SK-N-DZ (cell line): ENCODE data around the gene GCNA.
"Not testable (repeated sequence)": the region's sequence is repeated elsewhere in the genome, so short reads cannot be mapped to it uniquely, and the experiment has no call there.

Experiments used
- DNase-seq: peaks from one replicate; pipeline ENCODE4 v3.0.0-alpha.2; 2015; ENCODE audit warnings: low spot score

The GCNA gene

DNA sequence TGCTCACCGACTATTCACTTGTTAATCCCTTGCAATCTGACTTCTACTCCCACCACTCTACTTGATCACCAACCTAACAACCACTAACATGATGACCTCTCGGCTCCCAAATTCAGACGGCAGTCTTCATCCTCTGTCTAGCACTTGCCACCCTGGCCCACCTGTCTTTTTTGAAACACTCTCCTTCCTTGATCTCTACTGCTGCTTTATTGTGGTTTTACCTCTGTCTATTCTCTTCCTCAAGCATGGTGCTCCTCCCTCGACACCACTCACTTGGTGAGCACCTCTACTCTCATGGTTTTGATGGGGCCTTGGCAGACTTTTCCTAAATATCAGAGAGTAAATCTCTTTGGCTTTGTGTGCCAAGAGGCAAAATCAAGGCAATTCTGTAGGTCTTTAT is 61.8 kb downstream of the GCNA start:
- DNase-seq = no peak

GRCh38 chrX:71644406-71644805 is 66.2 kb downstream of the GCNA start:
- not testable (repeated sequence) for DNase-seq

GRCh38 chrX:71650333-71650969 is 72.2 kb downstream of the GCNA start:
- DNase-seq = no peak

GRCh38 chrX:71652405-71652804 is 74.2 kb downstream of the GCNA start:
- peak; percentile 41 for DNase-seq

GRCh38 chrX:71653344-71653743 is 75.1 kb downstream of the GCNA start:
- no peak for DNase-seq

GRCh38 chrX:71657267-71657666 is 79.0 kb downstream of the GCNA start:
- DNase-seq = no peak

- no peak for DNase-seq
Measured at GRCh38 chrX:71659342-71659741, 81.1 kb downstream of the GCNA start.

DNA sequence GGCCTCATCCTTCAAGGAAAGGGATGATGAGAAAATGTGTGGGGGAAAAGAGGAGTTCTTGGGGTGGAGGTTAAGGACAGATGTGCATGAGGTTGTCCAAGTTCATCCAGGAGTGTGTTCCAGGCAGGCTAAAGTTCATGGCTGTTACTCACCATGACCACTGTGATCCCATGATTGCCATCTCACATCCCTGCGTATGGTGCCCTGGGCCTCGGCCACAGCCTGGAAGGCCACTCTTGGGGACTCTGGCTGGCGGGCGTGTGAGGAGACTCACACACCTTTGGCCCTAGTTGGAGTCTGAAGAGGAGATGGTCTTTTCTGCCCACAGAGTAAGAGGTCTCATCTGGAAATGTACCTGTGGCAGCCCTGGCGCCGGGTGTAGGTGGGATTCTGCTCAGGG is 81.7 kb downstream of the GCNA start:
- DNase-seq = no peak

DNA sequence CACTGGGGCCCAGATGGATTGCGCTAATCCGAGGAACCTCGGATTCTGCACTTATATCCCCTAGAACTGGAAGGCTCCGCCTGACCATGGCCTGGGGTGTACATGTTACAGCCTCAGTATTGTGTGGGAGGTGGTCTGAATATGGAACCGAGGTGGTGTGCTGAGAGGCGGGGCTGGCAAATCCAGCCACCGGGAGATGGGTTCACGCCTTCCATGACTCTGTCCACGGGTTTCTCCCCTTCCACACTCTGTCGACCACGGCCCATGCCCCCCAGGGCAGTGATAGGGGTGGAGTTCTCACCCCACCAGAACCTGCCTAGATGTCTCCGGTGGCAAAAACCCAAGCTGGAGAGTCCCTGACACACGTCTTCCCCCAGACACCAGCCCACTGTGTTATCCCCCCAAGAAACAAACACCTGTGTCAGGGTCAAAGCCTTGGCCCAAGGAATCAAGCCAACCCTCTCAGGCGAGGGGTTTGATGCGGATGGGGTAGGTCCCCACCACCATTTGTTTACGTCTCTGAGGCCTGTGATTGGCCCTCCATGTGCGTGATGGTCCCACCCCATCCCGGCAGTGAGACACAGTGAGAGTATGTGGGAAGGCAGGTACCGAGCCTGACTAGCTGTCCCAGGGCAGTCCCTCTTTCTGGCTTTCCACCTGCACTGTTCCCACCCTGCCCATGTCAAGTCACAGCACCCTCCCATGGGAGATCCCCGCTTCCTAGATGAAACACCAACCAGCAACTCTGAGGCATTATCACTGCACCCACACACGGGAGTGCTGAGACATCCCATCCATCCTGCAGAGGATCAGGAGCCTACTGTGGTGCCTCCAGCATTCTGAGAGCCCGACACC is 82.6 kb downstream of the GCNA start:
- no peak for DNase-seq

GRCh38 chrX:71661919-71662318 is 83.7 kb downstream of the GCNA start:
- DNase-seq = no peak

GRCh38 chrX:71662654-71663053 is 84.4 kb downstream of the GCNA start:
- DNase-seq = not testable (repeated sequence)
